GM23248 (cell line): ENCODE data around the gene ZNF385A.

Experiments
- EZH2 ChIP-seq: fragments of 200-600 bp; sonication (generic); IDR thresholded peaks from 2 replicates; pipeline ENCODE4 v1.6.1; 2018; ENCODE audit warnings: antibody characterized with exemption, mild to moderate bottlenecking; ENCODE audit not compliant: insufficient read depth, poor library complexity, severe bottlenecking
- EZH2phosphoT487 ChIP-seq: fragments of 200-600 bp; sonication (generic); IDR thresholded peaks from 2 replicates; pipeline ENCODE4 v1.6.1; 2018; ENCODE audit warnings: antibody characterized with exemption, moderate library complexity, mild to moderate bottlenecking, low read depth; ENCODE audit not compliant: insufficient read depth

GRCh38 chr12:54350743-54351142, 33.8 kb downstream of the ZNF385A start:
- TF ChIP-seq EZH2 (no peak), EZH2phosphoT487 (no peak)
